Measurements from ENCODE around the gene PPP1R3C.

GRCh38 chr10:91614225-91614624 is 18.6 kb downstream of the PPP1R3C start:
- no peak for TF ChIP-seq CTCF (IDR thresholded peaks at IDR 0.05; ENCODE audit: poor library complexity, severe bottlenecking)
- no peak for TF ChIP-seq MXI1 (conservative IDR thresholded peaks at IDR 0.05; ENCODE audit: poor library complexity, severe bottlenecking)
- TF ChIP-seq RAD21 (conservative IDR thresholded peaks at IDR 0.05), result no peak
- no peak for TF ChIP-seq POLR2AphosphoS5 (IDR thresholded peaks at IDR 0.05)
- TF ChIP-seq EZH2 (IDR thresholded peaks at IDR 0.05; ENCODE audit: borderline replicate concordance, insufficient read depth, low read length, poor library complexity, severe bottlenecking), result no peak
- TF ChIP-seq REST (IDR thresholded peaks at IDR 0.05; ENCODE audit: borderline replicate concordance), result no peak
- TF ChIP-seq TAF1 (IDR thresholded peaks at IDR 0.05; ENCODE audit: low read depth), result no peak
